WERI-Rb-1 (cell line): Measurements from ENCODE around the gene RSPO4.
"Not testable (repeated sequence)": the region's sequence is repeated elsewhere in the genome, so short reads cannot be mapped to it uniquely, and the experiment has no call there.

Experiments
- DNase-seq: peaks from one replicate; pipeline ENCODE4 v3.0.0-alpha.2; 2020
- H3K27ac ChIP-seq: fragments of 250-450 bp; sonication (Bioruptor Pico); 2 replicates; pipeline ENCODE4 v1.5.1; 2020; ENCODE audit warnings: mild to moderate bottlenecking, moderate library complexity
- H3K27me3 ChIP-seq: fragments of 250-450 bp; sonication (Bioruptor Pico); 2 replicates; pipeline ENCODE4 v1.5.1; 2021; ENCODE audit warnings: mild to moderate bottlenecking, low read depth, moderate library complexity; ENCODE audit not compliant: insufficient read depth, severe bottlenecking
- H3K36me3 ChIP-seq: fragments of 250-450 bp; sonication (Bioruptor Pico); 2 replicates; pipeline ENCODE4 v1.5.1; 2020; ENCODE audit warnings: mild to moderate bottlenecking, moderate library complexity
- H3K4me3 ChIP-seq: 2 replicates; pipeline ENCODE4 v1.5.1; 2011; ENCODE audit warnings: low read depth, mild to moderate bottlenecking, control low read depth, low read length
- H3K9me3 ChIP-seq: fragments of 250-450 bp; sonication (Bioruptor Pico); 2 replicates; pipeline ENCODE4 v1.5.1; 2021; ENCODE audit warnings: mild to moderate bottlenecking, moderate library complexity; ENCODE audit not compliant: severe bottlenecking
- CTCF ChIP-seq: IDR thresholded peaks from 2 replicates; pipeline ENCODE4 v1.5.1; 2011; ENCODE audit warnings: low read depth, mild to moderate bottlenecking, control low read depth, inconsistent platforms, low read length

Gene RSPO4

GRCh38 chr20:1037039-1037438, 34.9 kb upstream of the RSPO4 start:
- Histone ChIP-seq H3K9me3 (no peaks in the 10 kb centered on the region), H3K4me3 (no peak overlapping the region), H3K36me3 (no peaks in the 10 kb centered on the region), H3K27ac (no peak overlapping the region), H3K27me3 (peaks cover 2% of the 10 kb centered on the region)
- DNase-seq: no peak
- TF ChIP-seq CTCF: no peak

- Histone ChIP-seq H3K36me3 (no peaks in the 10 kb centered on the region), H3K27ac (no peak overlapping the region), H3K4me3 (no peak overlapping the region), H3K9me3 (no peaks in the 10 kb centered on the region), H3K27me3 (no peaks in the 10 kb centered on the region)
- no peak for TF ChIP-seq CTCF
- no peak for DNase-seq
Observed at GRCh38 chr20:1035466-1035865, 33.4 kb upstream of the RSPO4 start.

- DNase-seq: no peak
- Histone ChIP-seq H3K27me3 (no peaks in the 10 kb centered on the region), H3K9me3 (no peaks in the 10 kb centered on the region), H3K36me3 (no peaks in the 10 kb centered on the region), H3K27ac (no peak overlapping the region), H3K4me3 (no peak overlapping the region)
- TF ChIP-seq CTCF: no peak
Observed at GRCh38 chr20:1034415-1034789, 32.3 kb upstream of the RSPO4 start.

GRCh38 chr20:1033751-1034414, 31.8 kb upstream of the RSPO4 start:
- no peaks in the 10 kb centered on the region for H3K9me3 ChIP-seq
- no peak for DNase-seq
- TF ChIP-seq CTCF: no peak
- H3K27ac ChIP-seq: no peak overlapping the region
- no peaks in the 10 kb centered on the region for H3K27me3 ChIP-seq
- no peaks in the 10 kb centered on the region for H3K36me3 ChIP-seq
- H3K4me3 ChIP-seq: no peak overlapping the region

GRCh38 chr20:1029980-1030379, 27.9 kb upstream of the RSPO4 start:
- no peak for TF ChIP-seq CTCF
- Histone ChIP-seq H3K27me3 (no peaks in the 10 kb centered on the region), H3K4me3 (no peak overlapping the region), H3K27ac (no peak overlapping the region), H3K36me3 (no peaks in the 10 kb centered on the region), H3K9me3 (no peaks in the 10 kb centered on the region)
- DNase-seq: no peak

- DNase-seq, H3K36me3 ChIP-seq, H3K9me3 ChIP-seq, H3K4me3 ChIP-seq, H3K27ac ChIP-seq, H3K27me3 ChIP-seq: not testable (repeated sequence)
Observed at GRCh38 chr20:1026214-1026613, 24.1 kb upstream of the RSPO4 start.
